Measurements from ENCODE around the gene CAMSAP1. TPM values are rescaled to one million over a fixed set of nuclear protein-coding genes. Genes with fewer than 3 reads are reported as not detected.

Gene CAMSAP1
- total RNA-seq, 1 donor from 2014 or later: 80.8 TPM

DNA sequence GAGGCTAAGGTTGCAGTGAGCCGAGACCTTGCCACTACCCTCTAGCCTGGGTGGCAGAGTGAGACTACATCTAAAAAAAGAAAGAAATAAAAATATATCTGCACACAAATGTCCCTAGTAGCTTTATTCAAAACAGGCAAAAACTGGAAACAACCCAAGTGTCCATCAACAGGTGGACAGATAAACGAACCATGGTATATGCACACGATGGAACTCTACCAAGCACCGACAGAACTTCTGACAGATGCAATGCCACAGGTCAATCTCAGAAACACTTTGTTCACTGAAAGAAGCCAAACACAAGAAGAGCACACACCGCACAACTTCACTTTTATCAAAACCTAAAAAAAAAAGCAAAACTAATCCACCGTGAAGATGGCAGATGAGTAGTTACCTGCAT is 30.4 kb downstream of the CAMSAP1 start:
- no peaks in the 10 kb centered on the region for H3K27me3 Mint-ChIP-seq (ENCODE audit: low read depth)
- no peak overlapping the region for H3K4me3 Mint-ChIP-seq
- H3K36me3 Mint-ChIP-seq (ENCODE audit: low read depth): no peaks in the 10 kb centered on the region
- H3K27ac Mint-ChIP-seq (ENCODE audit: unreplicated experiment): no peak overlapping the region
- peaks cover 46% of the 10 kb centered on the region for H3K4me1 Mint-ChIP-seq
- H3K9me3 Mint-ChIP-seq: no peaks in the 10 kb centered on the region
- no peak for TF ChIP-seq CTCF (conservative IDR thresholded peaks at IDR 0.05)
- no peak for DNase-seq (ENCODE audit: low read depth, low spot score)

GRCh38 chr9:135874859-135875258 is 32.5 kb downstream of the CAMSAP1 start:
- Mint-ChIP-seq H3K4me3 (no peak overlapping the region), H3K27ac (ENCODE audit: unreplicated experiment) (no peak overlapping the region), H3K27me3 (ENCODE audit: low read depth) (no peaks in the 10 kb centered on the region), H3K36me3 (ENCODE audit: low read depth) (peaks cover 4% of the 10 kb centered on the region), H3K9me3 (no peaks in the 10 kb centered on the region), H3K4me1 (peaks cover 46% of the 10 kb centered on the region)
- no peak for TF ChIP-seq CTCF (conservative IDR thresholded peaks at IDR 0.05)
- DNase-seq (ENCODE audit: low read depth, low spot score): no peak

GRCh38 chr9:135869909-135870308 is 37.4 kb downstream of the CAMSAP1 start:
- no peak for DNase-seq (ENCODE audit: low read depth, low spot score)
- H3K36me3 Mint-ChIP-seq (ENCODE audit: low read depth): peaks cover 8% of the 10 kb centered on the region
- H3K4me1 Mint-ChIP-seq: peaks cover 37% of the 10 kb centered on the region
- no peak overlapping the region for H3K4me3 Mint-ChIP-seq
- H3K27ac Mint-ChIP-seq (ENCODE audit: unreplicated experiment): no peak overlapping the region
- no peak for TF ChIP-seq CTCF (conservative IDR thresholded peaks at IDR 0.05)
- H3K27me3 Mint-ChIP-seq (ENCODE audit: low read depth): no peaks in the 10 kb centered on the region
- H3K9me3 Mint-ChIP-seq: no peaks in the 10 kb centered on the region

- Mint-ChIP-seq H3K4me3 (no peak overlapping the region), H3K9me3 (no peaks in the 10 kb centered on the region), H3K27ac (ENCODE audit: unreplicated experiment) (no peak overlapping the region), H3K27me3 (ENCODE audit: low read depth) (no peaks in the 10 kb centered on the region), H3K4me1 (peaks cover 29% of the 10 kb centered on the region), H3K36me3 (ENCODE audit: low read depth) (peaks cover 13% of the 10 kb centered on the region)
- TF ChIP-seq CTCF (conservative IDR thresholded peaks at IDR 0.05): no peak
- no peak for DNase-seq (ENCODE audit: low read depth, low spot score)
These were observed 41.8 kb downstream of the CAMSAP1 start for GRCh38 chr9:135865531-135865930.

GRCh38 chr9:135864447-135865049 is 42.8 kb downstream of the CAMSAP1 start:
- no peaks in the 10 kb centered on the region for H3K9me3 Mint-ChIP-seq
- H3K4me1 Mint-ChIP-seq: peaks cover 29% of the 10 kb centered on the region
- no peak overlapping the region for H3K4me3 Mint-ChIP-seq
- H3K36me3 Mint-ChIP-seq (ENCODE audit: low read depth): peaks cover 6% of the 10 kb centered on the region
- no peaks in the 10 kb centered on the region for H3K27me3 Mint-ChIP-seq (ENCODE audit: low read depth)
- no peak overlapping the region for H3K27ac Mint-ChIP-seq (ENCODE audit: unreplicated experiment)
- peak; percentile 87 for TF ChIP-seq CTCF (conservative IDR thresholded peaks at IDR 0.05)
- DNase-seq (ENCODE audit: low read depth, low spot score): peak; percentile 74
